ENCODE results near the gene BCL2L1. TPM values are rescaled to one million over a fixed set of nuclear protein-coding genes. Genes with fewer than 3 reads are reported as not detected.

BCL2L1 gene
- polyA plus RNA-seq, 1 donor from 2014 or later: 125 TPM

DNA sequence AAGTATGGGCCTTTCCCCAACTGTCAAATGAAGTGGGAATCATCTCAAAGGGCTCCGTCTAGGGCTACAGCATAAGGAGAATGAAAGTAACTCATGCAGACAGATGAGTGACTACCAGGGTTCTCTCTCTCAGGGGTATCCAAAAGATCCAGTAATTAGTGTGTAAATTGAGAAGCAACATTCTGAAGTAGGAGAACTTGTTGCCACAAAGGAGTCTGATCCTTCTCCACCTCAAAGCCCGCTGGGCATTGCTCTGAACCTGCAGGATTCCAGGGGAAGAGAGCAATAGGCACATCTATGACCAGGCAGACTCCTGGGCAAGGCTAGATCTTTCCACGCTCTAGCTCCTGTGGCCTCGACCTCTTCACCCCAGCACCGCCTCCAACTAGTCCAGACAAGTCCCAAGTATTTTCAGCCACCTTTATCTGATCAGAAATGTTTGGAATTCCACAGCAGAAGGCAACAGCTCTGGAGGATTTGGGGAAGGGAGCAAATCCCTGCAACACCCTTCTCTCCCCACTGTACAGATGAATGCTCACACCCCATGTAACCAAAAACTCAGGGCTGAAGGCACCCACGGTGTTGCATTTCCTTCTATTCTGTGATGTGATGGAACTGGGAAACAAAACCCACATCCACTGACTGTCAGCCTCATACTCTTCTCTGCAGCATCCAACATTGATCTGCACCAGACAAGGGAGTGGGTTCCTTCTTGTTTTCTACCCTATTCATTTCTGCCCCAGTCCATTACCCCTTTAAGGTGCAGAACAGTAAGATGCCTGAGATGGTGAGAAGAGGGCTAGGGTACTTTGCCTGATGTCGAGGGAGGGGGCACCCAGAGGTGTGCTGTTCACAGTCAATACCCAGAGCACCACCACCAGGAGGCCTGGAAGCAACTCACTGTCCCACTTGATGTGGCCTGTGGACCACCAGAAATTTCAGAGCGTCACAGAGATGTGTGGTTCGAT is 44.0 kb downstream of the BCL2L1 start:
- no peaks in the 10 kb centered on the region for H3K36me3 ChIP-seq (ENCODE audit: insufficient read depth, low read length)
- no peak overlapping the region for H2AFZ ChIP-seq (ENCODE audit: low read depth, low read length)
- H3K27ac ChIP-seq (ENCODE audit: low read length): no peak overlapping the region
- no peaks in the 10 kb centered on the region for H3K9me3 ChIP-seq (ENCODE audit: low read length)
- no peak overlapping the region for H3K9ac ChIP-seq (ENCODE audit: low read length)
- peaks cover 4% of the 10 kb centered on the region for H4K20me1 ChIP-seq (ENCODE audit: insufficient read depth)
- no peaks in the 10 kb centered on the region for H3K9me2 ChIP-seq (ENCODE audit: insufficient read depth, low read length)
- H3K4me2 ChIP-seq (ENCODE audit: low read length): no peak overlapping the region
- no peaks in the 10 kb centered on the region for H3K27me3 ChIP-seq (ENCODE audit: insufficient read depth, low read depth, low read length)
- H3K79me2 ChIP-seq (replicated peaks; ENCODE audit: insufficient read depth, low read length): no peaks in the 10 kb centered on the region
- H3K4me3 ChIP-seq (ENCODE audit: low read length): no peak overlapping the region
- no peaks in the 10 kb centered on the region for H3F3A ChIP-seq (ENCODE audit: insufficient read depth, low read length, poor library complexity, severe bottlenecking)
- TF ChIP-seq, protein P1, sequence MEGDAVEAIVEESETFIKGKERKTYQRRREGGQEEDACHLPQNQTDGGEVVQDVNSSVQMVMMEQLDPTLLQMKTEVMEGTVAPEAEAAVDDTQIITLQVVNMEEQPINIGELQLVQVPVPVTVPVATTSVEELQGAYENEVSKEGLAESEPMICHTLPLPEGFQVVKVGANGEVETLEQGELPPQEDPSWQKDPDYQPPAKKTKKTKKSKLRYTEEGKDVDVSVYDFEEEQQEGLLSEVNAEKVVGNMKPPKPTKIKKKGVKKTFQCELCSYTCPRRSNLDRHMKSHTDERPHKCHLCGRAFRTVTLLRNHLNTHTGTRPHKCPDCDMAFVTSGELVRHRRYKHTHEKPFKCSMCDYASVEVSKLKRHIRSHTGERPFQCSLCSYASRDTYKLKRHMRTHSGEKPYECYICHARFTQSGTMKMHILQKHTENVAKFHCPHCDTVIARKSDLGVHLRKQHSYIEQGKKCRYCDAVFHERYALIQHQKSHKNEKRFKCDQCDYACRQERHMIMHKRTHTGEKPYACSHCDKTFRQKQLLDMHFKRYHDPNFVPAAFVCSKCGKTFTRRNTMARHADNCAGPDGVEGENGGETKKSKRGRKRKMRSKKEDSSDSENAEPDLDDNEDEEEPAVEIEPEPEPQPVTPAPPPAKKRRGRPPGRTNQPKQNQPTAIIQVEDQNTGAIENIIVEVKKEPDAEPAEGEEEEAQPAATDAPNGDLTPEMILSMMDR (IDR thresholded peaks at IDR 0.05; ENCODE audit: poor library complexity, severe bottlenecking): no peak
- no peak for TF ChIP-seq TAF1 (IDR thresholded peaks at IDR 0.05; ENCODE audit: low read depth)

DNA sequence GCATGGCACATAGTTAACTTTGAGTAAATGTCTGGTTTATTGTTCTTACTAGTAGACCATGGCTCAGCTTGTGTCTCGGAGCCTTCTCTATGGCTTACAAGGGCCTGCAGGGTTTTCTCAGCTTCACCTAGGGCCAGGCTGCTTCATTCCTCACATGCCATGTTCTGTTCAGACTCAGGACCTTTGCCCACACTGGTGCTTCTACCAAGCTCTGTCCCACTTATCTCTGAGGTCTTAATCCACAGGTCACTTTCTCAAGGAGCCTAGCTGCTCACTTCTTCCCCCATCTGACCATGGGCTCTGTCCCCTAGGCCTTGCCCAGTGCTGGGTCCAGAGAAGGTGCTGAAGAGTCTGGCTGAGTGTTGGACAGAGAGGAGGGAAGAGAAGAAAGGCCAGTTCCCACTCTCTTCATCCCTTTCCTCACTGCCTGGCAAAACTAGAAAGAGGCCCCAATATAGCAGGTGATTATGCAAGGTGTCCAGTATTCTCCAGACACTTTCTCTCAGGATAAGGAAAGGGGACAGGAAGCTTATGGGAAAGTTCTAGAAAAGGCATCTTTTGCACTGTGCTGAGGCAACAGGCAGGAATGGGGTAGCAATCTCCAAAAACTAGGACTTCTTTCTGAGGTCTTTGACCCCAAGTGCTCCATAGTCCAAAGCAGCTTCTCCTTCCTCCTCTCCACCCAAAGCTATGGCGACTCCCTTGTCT is 45.0 kb downstream of the BCL2L1 start:
- Histone ChIP-seq H3K79me2 (replicated peaks; ENCODE audit: insufficient read depth, low read length) (no peaks in the 10 kb centered on the region), H3K9me2 (ENCODE audit: insufficient read depth, low read length) (no peaks in the 10 kb centered on the region), H3K36me3 (ENCODE audit: insufficient read depth, low read length) (no peaks in the 10 kb centered on the region), H3K9me3 (ENCODE audit: low read length) (no peaks in the 10 kb centered on the region), H3K9ac (ENCODE audit: low read length) (no peak overlapping the region), H3K4me2 (ENCODE audit: low read length) (no peak overlapping the region), H3K27ac (ENCODE audit: low read length) (no peak overlapping the region), H3K27me3 (ENCODE audit: insufficient read depth, low read depth, low read length) (no peaks in the 10 kb centered on the region), H3K4me3 (ENCODE audit: low read length) (no peak overlapping the region), H2AFZ (ENCODE audit: low read depth, low read length) (no peak overlapping the region), H4K20me1 (ENCODE audit: insufficient read depth) (peaks cover 4% of the 10 kb centered on the region), H3F3A (ENCODE audit: insufficient read depth, low read length, poor library complexity, severe bottlenecking) (no peaks in the 10 kb centered on the region)
- TF ChIP-seq EP300 (conservative IDR thresholded peaks at IDR 0.05; ENCODE audit: poor library complexity, severe bottlenecking) (no peak), MXI1 (conservative IDR thresholded peaks at IDR 0.05; ENCODE audit: poor library complexity, severe bottlenecking) (no peak), POLR2AphosphoS5 (IDR thresholded peaks at IDR 0.05) (no peak), SMC3 (conservative IDR thresholded peaks at IDR 0.05; ENCODE audit: poor library complexity) (no peak)

DNA sequence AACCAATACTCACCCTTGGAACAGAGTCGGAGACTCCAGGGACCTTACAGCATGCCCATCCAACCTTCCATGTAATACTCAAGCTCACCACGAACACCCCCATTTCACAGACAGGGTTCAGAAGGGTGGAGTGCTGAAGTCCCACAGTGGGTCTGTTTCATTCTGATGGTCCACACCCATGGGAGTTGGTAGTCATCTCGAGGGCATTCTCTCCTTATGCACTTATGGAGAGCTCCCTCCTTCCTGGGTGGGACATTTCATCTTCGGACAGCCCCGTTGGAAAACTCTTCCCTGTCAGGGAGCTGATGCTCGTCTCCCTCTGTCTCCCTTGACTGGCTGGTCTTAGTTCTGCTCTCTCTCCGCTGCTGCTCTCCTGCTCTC is 46.1 kb downstream of the BCL2L1 start:
- no peak for TF ChIP-seq TAF1 (IDR thresholded peaks at IDR 0.05; ENCODE audit: low read depth)
- no peak for TF ChIP-seq EZH2 (IDR thresholded peaks at IDR 0.05; ENCODE audit: borderline replicate concordance, insufficient read depth, low read length, poor library complexity, severe bottlenecking)
- TF ChIP-seq RAD21 (conservative IDR thresholded peaks at IDR 0.05): no peak
- no peak for TF ChIP-seq EP300 (conservative IDR thresholded peaks at IDR 0.05; ENCODE audit: poor library complexity, severe bottlenecking)
- TF ChIP-seq MXI1 (conservative IDR thresholded peaks at IDR 0.05; ENCODE audit: poor library complexity, severe bottlenecking): no peak
- no peak for TF ChIP-seq SMC3 (conservative IDR thresholded peaks at IDR 0.05; ENCODE audit: poor library complexity)
- TF ChIP-seq, protein P2, sequence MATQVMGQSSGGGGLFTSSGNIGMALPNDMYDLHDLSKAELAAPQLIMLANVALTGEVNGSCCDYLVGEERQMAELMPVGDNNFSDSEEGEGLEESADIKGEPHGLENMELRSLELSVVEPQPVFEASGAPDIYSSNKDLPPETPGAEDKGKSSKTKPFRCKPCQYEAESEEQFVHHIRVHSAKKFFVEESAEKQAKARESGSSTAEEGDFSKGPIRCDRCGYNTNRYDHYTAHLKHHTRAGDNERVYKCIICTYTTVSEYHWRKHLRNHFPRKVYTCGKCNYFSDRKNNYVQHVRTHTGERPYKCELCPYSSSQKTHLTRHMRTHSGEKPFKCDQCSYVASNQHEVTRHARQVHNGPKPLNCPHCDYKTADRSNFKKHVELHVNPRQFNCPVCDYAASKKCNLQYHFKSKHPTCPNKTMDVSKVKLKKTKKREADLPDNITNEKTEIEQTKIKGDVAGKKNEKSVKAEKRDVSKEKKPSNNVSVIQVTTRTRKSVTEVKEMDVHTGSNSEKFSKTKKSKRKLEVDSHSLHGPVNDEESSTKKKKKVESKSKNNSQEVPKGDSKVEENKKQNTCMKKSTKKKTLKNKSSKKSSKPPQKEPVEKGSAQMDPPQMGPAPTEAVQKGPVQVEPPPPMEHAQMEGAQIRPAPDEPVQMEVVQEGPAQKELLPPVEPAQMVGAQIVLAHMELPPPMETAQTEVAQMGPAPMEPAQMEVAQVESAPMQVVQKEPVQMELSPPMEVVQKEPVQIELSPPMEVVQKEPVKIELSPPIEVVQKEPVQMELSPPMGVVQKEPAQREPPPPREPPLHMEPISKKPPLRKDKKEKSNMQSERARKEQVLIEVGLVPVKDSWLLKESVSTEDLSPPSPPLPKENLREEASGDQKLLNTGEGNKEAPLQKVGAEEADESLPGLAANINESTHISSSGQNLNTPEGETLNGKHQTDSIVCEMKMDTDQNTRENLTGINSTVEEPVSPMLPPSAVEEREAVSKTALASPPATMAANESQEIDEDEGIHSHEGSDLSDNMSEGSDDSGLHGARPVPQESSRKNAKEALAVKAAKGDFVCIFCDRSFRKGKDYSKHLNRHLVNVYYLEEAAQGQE (IDR thresholded peaks at IDR 0.05; ENCODE audit: borderline replicate concordance): no peak
- TF ChIP-seq, protein P1 (IDR thresholded peaks at IDR 0.05; ENCODE audit: poor library complexity, severe bottlenecking): no peak
- no peak for TF ChIP-seq POLR2AphosphoS5 (IDR thresholded peaks at IDR 0.05)
- Histone ChIP-seq H2AFZ (ENCODE audit: low read depth, low read length) (no peak overlapping the region), H3K9me3 (ENCODE audit: low read length) (no peaks in the 10 kb centered on the region), H3K36me3 (ENCODE audit: insufficient read depth, low read length) (no peaks in the 10 kb centered on the region), H3K4me3 (ENCODE audit: low read length) (no peak overlapping the region), H3F3A (ENCODE audit: insufficient read depth, low read length, poor library complexity, severe bottlenecking) (no peaks in the 10 kb centered on the region), H3K27ac (ENCODE audit: low read length) (no peak overlapping the region), H3K27me3 (ENCODE audit: insufficient read depth, low read depth, low read length) (no peaks in the 10 kb centered on the region), H3K9ac (ENCODE audit: low read length) (no peak overlapping the region), H3K9me2 (ENCODE audit: insufficient read depth, low read length) (no peaks in the 10 kb centered on the region), H3K4me2 (ENCODE audit: low read length) (no peak overlapping the region), H4K20me1 (ENCODE audit: insufficient read depth) (peaks cover 3% of the 10 kb centered on the region), H3K79me2 (replicated peaks; ENCODE audit: insufficient read depth, low read length) (no peaks in the 10 kb centered on the region)
